ENCODE measurements around the gene IMPA2.
"Not testable (repeated sequence)": the region's sequence is repeated elsewhere in the genome, so short reads cannot be mapped to it uniquely, and the experiment has no call there.

The IMPA2 gene

DNA sequence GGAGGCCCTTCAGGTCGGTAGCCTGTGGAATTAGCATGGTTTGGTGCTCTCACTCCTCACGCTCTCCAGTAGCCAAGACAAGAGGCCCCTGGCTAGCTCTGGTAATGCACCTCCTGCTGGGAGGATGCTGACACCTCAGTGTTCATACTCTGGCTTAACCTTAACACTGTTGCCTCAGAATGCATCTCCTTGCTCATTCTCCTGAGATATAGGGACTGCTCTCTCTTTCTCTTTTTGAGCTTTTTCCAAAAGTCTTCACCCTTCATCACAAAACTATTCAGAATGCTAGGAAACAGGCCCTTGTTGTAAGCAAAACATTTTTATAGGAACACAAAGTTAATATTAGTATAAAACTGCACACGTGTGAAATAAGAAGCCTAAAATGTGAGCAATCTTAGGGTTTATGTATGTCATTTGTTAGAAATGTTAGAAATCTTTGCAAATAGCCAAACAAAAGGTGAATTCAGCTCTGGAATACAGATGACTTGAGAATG, 17.3 kb upstream of the IMPA2 start:
- DNase-seq, result peak; percentile 66

DNA sequence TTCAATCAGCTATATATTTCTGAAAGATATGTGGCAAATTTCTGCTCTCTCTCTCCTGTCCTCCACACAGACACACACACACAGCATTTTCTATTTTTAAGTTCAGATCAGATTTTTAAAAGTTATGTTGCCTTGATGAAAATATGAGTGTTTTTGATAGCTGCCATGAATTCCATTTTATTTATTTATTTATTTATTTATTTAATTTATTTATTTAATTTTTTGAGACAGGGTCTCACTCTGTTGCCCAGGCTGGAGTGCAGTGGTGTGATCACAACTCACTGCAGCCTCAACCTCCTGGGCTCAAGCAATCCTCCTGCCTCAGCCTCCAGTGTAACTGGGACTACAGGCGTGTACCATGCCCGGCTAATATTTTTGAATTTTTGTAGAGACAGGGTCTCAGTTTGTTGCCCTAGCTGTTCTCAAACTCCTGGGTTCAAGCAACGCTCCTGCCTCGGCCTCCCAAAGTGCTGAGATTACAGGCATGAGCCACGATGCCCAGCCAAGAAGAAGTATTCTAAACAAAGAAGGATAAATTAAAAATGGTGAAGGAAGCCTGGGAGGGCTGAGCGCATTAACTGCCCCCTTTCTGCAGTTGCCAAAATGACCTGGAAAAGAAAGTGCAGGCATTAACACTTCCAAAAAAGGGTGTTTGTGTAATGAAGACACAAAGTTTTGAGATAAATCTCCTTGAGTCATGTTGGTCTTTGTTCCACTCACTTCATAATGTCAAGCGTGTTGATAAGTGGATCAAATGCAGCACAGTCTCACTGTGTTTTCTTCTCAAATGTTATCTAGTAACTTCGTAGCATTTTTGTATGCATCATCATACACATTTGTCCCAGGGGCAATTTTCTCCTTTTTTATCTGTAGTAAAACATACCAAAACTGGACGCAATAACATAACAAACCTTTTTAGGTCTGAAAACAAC, 11.1 kb upstream of the IMPA2 start:
- DNase-seq, result no peak

DNA sequence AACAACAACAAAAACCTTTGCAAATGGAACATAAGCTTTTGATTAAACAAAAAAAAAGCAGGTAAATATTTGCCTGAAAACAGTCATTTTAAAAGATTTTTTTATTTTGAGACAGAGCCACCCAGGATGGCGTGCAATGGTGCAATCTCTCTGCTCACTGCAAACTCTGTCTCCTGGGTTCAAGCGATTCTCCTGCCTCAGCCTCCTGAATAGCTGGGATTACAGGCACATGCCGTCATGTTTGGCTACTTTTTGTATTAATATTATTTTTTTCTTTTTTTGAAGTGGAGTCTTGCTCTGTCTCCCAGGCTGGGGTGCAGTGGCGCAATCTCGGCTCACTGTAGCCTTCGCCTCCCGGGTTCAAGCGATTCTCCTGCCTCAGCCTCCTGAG, 10.5 kb upstream of the IMPA2 start:
- DNase-seq, result not testable (repeated sequence)

DNA sequence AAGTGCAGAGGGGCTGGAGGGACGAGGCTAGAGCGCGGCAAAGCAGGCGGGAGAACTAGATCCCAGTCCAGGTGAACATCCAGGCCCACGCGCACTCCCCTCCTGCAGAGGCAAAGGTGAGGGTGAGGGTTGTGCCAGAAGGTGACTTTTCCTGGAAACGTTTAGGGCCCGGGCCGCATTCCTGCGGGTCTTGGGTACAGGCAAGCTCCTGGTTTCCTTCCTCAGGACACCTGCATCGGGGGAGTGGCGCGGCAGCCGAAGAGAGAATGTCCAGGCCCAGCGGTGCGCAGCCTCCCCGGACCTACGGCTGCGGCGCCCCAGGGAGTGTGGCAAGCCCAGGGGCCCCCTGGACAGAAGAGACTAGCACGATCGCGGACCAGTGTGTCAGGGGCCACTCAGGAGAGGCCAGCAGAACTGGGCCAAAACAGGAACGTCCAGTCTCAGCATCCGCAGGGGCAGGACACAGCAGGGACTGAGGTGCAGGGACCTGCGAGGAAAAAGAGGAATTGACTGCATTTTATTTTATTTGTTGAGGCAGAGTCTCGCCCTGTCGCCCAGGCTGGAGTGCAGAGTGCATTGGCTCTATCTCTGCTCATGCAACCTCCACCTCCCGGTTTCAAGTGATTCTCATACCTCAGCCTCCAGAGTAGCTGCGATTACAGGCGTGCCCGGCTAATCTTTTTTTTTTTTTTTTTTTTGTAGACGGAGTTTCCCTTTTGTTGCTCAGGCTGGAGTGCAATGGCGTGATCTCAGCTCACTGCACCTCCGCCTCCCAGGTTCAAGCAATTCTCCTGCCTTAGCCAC, 8.7 kb upstream of the IMPA2 start:
- DNase-seq, result no peak

DNA sequence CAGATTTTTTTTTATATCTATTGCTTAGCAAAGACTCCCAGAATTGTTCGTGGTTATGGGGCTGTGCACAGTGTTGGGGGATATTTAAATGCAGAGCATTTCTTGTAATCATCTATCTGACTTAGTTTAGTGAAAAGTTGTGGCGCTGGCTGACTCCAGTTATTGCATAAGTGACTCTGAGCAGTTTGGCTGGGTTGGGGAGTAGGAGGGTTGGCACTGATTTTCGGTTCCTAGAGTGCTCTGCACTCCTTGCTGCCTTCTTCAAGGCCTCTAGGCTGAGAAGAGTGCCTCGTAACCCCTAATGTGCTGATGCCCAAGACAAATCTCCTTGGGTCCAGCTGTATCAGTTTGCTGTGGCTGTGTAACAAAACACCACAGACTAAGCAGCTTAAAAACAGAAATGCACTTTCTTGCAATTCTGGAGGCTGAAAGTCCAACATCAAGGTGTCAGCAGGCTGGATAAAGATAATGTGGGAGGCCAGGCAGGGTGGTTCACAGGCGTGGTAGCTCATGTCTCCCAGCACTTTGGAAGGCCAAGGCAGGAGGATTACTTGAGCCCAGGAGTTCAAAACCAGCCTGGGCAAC, 6.5 kb upstream of the IMPA2 start:
- DNase-seq, result no peak

DNA sequence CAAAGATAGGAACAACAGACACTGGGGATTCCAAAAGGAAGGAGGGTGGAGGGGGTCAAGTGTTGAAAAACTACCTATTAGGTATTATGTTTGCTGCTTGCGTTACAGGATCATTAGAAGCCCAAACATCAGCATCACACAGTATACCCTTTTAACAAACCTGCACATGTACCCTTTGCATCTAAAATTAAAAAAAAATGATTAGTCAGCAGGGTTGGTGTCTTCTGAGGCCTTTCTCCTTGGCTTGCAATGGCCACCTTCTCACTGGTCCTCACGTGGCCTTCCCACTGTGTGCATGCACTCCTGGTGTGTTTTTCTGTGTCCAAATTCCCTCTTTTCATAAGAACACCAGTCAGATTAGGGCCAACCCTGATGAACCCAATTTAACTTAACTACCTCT, 5.6 kb upstream of the IMPA2 start:
- no peak for DNase-seq

DNA sequence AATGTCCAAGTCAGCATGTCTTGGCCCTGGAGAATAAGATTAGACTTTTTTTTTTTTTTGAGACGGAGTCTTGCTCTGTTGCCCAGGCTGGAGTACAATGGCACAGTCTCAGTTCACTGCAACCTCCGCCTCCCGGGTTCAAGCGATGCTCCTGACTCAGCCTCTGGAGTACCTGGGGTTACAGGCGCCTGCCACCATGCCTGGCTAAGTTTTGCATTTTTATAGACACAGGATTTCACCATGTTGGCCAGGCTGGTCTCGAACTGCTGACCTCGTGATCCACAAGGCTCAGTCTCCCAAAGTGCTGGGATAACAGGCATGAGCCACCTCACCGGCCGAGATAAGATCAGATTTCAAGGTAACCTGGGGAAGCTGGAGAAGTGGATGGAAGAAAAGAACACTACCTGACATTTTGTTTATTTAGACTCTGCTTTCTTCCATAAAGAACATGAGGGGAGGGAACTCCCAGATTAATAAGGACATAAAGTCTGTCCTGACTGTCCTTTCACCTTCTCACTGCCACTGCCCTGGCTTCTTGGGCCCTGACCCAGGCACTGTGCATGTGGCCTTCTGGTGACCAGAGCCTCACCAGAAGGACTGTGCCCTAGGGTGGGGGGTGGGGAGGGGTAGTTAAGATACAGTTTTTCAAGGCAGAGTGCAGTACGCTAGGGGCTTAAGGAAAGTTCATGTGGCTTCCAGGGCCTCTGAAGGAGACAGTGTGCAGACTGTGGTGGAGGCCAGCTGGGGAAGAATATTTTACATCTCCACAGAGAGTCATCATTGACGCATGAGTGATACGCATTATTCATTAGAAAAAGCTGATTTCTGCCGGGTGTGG, 4.8 kb upstream of the IMPA2 start:
- peak; percentile 91 for DNase-seq

DNA sequence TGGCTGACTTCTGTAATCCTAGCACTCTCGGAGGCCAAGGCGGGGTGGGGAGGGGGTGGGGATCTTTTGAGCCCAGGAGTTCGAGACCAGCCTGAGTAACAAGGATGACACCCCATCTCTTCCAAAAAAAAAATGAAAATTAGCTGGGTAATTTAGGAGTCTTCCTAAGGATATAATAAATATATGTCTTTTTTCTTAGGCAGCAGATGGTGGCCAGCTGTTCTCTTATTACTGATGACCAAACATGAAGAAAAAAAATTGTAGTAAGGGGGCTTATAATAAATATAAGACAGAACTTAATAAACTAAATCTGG, 4.2 kb upstream of the IMPA2 start:
- DNase-seq, result no peak

DNA sequence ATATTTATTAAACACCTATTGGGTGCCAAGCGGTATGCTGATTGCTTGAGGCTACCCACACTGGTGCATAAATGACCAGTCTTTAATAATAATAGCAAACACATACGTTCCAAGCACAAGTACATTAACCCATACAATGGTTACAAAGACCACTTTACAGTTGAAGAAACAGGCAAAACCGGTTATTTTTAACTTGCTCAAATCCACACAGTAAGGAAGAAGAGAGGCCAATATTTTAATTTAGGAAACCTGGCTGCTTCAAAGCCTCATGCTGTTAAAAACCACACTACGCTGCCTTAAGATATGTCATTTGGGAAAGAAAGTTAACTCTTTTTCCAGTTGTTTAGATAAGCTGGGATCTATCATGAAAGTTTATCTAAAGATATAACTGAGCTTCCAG, 2.4 kb upstream of the IMPA2 start:
- no peak for DNase-seq

DNA sequence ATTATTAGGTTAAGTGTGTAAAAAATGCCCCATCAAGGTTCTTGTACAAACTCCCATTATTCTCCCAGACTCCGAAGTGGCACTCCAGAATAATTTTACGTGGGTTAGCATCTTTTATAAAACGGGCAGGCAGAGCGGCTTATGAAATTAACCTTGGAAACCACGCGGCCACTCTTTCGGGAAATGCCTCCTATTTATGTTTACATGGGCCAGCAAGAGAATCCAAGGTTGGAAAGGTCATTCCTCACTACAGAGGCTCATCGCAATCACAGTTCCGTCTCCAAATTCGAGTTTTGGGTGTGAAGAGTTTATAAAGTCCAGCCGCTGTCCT, 1.2 kb upstream of the IMPA2 start:
- no peak for DNase-seq

DNA sequence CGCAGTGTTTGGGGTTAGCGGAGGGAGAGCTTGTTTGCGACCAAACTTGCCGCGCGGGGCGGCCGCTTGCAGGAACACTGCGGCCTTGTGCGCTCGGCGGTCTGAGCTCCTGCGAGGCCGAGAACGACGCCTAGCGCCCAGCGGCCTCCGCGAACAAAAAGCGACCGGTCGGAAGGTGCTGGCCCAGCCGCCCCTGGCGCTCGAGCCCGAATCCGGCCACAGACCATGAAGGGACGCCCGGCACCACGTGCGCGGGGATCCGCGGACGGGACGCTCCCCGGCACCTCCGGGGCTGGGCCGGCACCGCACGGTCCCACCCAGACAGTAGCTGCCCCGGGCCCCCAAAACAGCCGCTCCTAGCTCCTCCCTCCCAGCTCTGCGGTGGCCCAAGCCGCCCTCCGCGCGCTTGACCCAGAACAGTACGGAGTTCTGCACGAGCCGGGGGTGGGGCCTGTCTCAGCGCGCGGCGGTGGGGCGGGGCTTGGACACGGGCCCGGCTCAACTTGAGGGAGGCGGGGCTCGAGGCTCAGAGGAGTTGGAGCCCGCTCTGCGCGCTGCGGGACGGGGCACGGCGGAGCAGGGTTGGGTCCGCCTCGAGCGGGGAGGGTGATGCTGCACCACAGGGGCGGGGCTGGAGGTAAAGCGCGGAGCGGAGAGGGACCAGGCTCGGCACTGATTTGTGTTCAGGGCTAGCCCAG, 664 bp upstream of the IMPA2 start:
- peak; percentile 98 for DNase-seq

DNA sequence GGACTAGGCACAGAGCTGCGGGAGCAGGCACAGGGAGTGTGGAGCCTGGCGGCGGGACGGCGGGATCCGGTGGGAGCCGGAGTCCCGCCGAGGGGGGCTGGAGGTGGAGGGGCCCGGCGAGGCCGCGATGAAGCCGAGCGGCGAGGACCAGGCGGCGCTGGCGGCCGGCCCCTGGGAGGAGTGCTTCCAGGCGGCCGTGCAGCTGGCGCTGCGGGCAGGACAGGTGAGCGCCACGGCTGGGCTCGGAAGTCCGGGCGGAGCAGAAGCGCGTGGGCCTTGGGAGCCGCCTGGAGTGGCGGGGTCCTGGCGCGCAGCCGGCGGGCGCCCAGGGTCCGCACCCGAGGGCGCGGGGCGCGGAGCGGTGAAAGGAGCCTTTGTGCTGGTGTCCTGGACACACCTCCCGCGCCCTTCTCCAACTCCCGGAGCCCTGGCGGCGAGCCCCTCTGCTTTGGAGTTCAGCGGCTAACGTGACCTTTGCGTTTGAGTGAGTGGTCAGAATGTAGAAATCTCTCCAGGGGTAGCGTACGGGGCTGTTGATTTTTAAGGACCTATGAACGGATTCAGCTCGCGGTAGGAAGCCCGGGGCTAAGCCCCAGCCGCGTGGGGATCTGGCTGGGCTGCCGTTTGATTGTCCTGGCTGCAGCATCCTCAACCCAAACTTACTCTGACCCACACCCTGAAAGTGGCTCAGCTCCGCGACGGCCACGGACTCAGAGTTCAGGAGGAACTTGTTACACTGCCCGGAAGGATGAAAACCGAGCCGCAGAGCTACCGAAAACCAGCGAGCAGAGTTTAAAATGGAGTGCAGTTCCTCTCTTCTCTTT, 448 bp downstream of the IMPA2 start:
- no peak for DNase-seq

DNA sequence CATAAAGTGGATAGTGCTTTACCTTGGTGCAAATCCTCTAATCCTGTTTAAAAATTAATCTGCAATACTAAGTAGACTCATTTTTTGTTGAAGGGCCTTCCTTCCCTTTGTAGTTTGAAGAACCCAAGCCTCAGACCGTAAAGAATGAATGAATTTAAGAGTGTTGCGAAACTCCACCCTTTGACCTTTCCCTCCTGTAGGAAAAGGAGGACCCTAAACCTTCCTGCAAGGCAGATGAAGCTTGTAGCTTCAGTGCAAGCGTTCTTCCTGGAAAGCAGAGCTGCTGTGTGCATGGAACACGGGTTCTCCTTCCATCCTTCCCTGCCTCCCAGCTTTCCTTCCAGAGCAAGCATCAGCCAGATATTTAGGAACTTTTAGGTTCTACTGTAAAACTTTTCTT, 1.7 kb downstream of the IMPA2 start:
- DNase-seq, result no peak

DNA sequence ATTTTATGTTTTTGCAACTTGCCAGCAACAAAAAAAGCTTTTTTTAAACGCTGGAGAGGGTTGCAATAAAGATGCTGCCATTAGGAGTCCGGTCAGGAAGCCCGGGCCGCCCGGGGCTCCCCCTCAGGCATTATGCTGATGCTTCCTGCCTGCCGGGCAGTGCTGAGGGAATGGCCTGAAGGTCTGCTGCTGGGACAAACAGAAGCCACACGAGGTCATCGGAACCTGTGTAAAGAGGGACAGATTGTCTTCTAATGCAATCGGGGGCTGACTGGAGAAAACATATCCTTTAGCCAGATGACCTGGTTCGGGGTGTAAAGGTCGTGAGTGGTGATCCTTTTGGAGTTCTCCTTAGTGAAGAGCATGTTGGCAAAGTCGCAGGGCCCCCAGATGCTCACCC, 2.3 kb downstream of the IMPA2 start:
- no peak for DNase-seq

DNA sequence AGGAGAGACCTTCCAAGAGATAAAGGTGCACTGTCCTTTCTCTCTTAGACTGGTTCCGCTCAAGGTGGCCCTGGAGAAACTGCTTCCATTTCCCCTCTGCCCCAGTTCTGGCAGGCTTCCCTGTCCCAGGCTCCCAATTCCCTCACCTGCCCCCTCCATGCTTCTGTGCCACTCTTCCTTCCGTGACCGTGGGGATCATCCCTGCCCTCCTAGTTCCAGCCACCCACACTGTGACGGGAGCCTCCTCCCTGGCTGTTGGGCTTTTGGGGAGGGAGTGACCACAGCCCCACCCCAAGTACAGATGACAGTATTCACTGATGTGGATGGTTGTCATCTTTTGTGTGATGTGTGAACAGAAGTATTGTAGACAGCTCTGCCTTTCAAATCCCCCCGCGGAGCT, 2.8 kb downstream of the IMPA2 start:
- no peak for DNase-seq

DNA sequence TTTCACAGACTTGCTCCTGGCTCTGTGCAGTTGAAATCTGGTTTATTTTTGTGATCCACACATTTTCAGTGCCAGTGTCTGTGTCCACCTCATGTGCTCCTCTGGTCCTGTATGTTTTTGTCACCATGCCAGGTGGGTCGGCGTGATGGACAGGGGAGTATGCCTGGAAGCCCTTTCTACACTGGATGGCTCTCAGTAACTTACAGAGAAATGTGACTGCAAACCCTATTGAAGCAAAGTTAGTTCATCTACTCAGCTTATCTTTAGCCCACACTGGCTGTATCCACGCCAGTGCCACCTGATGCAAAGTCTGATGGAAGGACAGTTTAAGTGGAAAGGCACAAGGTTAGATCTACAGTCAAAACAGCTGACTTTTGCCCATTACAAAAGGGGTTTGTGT, 4.3 kb downstream of the IMPA2 start:
- DNase-seq, result no peak

DNA sequence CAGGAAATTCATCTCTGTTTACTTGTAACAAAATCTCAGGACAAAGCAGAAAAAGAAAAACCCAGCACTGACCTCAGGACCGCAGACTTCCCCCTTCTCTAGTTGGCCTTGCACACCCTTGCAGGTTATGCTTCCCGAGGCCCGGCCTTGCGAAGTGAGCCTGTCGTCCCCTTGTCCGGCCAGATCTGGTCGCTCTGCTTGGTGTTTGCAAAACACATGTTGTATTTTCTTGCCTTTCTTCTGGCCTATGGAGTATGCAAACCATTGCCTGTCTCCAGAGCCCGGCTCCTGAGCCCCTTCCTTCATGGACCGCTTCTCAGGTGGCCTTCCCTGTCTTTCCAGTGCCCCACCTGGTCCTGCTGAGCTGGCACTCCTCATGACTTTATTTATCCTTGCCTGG, 4.8 kb downstream of the IMPA2 start:
- DNase-seq, result no peak

DNA sequence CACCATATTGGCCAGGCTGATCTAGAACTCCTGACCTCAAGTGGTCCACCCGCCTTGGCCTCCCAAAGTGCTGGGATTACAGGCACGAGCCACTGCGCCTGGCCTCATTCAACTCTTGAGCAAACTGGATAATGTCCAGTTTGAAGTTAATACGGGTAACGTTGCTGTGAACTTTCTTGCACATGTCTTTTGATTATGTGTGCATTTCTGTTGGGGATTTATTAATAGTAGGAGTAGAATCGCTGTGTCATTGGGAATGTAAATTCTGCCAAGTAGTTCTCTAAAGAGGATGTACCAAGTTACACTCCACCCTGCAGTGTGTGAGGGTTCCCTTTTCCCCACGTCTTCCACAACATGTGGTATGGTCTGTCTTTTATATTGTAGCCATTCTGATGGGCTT, 6.2 kb downstream of the IMPA2 start:
- no peak for DNase-seq

DNA sequence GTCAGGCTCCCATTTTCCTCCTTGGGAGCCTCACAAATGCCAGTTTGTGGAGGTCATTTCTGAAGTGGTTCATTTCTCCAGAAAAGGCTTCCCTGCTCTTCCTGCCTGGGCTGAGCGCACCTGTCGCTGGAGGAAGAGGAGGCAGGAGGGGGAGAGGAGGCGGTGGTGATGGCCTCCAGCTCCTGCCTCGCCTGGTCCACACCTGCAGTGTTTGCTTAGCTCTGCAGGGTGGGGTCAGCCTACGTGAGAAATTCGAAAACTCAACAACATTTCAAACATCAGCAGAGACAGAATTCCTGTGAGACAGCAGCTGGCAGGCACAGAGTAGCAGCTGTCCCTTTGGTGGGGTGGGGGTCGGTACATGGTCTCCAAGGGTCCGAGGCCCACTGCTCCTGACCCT, 7.9 kb downstream of the IMPA2 start:
- no peak for DNase-seq

DNA sequence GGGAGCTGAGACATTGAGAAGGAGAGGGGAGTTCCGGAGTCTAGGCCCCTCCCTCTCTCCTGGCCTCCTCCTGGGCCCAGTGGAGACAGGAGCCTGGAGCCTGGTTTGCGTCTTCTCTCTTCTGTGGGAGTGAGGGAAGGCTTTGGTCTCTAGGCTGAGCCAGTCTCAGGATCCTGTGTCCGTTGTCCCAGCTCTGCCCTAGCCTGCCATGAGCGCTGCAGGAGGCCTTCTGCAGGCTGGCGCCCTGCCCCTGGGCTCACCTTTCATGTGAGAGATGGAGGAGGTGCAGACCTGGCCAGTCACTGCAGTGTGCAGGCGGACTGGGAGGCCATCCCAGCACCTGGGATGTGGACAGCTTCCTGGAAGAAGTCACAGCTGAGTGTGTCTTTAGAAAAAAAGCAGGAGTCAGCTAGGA, 8.7 kb downstream of the IMPA2 start:
- DNase-seq, result no peak

DNA sequence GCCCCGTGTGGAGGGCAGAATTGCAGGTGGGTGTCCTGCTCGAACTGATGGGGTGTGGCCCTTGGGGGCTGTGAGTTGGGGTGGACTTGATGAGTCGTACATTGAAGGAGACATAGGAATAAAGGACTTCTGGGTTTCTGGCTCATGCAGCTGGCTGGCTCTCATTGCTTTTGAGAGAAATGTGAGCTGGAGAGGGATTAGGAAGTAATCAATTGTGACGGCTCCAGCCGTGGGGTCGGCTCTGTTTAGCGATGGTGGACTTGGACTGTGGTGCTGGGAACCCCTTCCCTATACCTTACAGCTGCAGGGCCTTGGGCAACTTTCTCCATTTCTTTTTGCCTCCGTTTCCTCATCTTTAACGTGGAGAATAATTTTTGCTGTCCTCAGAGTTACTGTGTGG, 9.2 kb downstream of the IMPA2 start:
- DNase-seq, result no peak

Measured in fibroblast of upper back skin (primary cell).